Ramos (cell line): Measurements from ENCODE around the gene AOC2.

Experiments
- in situ Hi-C: fragments of 300-500 bp; cut with MboI; formaldehyde crosslinking; loops from one replicate; pipeline ENCODE4 v1.14.3; 2022; ENCODE audit warnings: low sequenced_read_pairs; ENCODE audit not compliant: unreplicated experiment

Gene AOC2, protein sequence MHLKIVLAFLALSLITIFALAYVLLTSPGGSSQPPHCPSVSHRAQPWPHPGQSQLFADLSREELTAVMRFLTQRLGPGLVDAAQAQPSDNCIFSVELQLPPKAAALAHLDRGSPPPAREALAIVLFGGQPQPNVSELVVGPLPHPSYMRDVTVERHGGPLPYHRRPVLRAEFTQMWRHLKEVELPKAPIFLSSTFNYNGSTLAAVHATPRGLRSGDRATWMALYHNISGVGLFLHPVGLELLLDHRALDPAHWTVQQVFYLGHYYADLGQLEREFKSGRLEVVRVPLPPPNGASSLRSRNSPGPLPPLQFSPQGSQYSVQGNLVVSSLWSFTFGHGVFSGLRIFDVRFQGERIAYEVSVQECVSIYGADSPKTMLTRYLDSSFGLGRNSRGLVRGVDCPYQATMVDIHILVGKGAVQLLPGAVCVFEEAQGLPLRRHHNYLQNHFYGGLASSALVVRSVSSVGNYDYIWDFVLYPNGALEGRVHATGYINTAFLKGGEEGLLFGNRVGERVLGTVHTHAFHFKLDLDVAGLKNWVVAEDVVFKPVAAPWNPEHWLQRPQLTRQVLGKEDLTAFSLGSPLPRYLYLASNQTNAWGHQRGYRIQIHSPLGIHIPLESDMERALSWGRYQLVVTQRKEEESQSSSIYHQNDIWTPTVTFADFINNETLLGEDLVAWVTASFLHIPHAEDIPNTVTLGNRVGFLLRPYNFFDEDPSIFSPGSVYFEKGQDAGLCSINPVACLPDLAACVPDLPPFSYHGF

GRCh38 chr17:42844271-42844670 is at the start of gene AOC2:
Gene AOC2 (plus strand): TSS chr17:42844580. CDS start chr17:42844627, 47 bp downstream.
- in situ Hi-C loops = loop anchor here (25.0 kb wide), 1 partner anchor 518 kb away; no protein-coding TSS in a partner anchor

GRCh38 chr17:42795061-42795460 is 49.3 kb upstream of the AOC2 start:
- in situ Hi-C loops = no loop called here

DNA sequence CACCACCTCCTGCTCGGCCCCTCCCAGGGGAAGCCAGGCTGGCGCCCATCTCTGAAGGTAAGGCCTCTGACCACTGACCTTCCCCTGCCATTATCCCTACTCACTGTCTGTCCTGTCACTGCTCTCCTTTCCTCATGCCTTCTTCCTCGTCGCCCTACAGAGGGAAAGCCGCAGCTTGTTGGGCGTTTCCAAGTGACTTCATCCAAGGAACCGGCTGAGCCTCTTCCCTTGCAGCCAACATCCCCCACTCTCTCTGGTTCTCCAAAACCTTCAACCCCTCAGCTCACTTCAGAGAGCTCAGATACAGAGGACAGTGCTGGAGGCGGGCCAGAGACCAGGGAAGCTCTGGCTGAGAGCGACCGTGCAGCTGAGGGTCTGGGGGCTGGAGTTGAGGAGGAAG is 48.9 kb upstream of the AOC2 start:
- in situ Hi-C loops = no loop called here

GRCh38 chr17:42796066-42796758 is 48.2 kb upstream of the AOC2 start:
- in situ Hi-C loops = no loop called here

GRCh38 chr17:42797067-42798007 is 47.0 kb upstream of the AOC2 start:
- in situ Hi-C loops = no loop called here

DNA sequence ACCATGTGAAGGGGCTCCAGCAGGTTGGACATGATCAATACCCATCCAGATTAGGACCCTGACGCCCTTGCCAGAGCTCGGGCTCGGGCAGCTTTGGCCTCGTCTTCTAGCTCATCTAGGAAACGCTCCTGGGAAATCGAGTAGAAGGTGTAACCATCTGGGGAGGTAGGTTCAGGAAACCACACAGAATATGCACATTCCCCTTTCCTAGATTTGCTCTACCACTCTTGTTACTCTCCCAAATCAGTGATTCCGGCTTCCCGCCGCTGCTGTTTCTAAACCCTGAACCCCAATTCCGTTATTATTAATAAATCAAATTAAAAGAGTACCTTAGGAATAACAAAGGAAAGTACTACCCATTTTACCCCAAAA is 46.4 kb upstream of the AOC2 start:
- in situ Hi-C loops = no loop called here

- in situ Hi-C loops = no loop called here
Measured at GRCh38 chr17:42798383-42799380, 45.7 kb upstream of the AOC2 start, which contains the start of the genes CNTD1 and COA3. Gene CNTD1 (plus strand): TSS chr17:42798861. CDS start chr17:42799068, 207 bp downstream. Gene COA3 (minus strand): TSS chr17:42798704. CDS start chr17:42798681, 23 bp downstream.

GRCh38 chr17:42803074-42803883 is 41.1 kb upstream of the AOC2 start:
- in situ Hi-C loops = no loop called here

- in situ Hi-C loops = no loop called here
Measured at GRCh38 chr17:42804918-42805367, 39.4 kb upstream of the AOC2 start.

- in situ Hi-C loops = no loop called here
Measured at GRCh38 chr17:42806249-42806648, 38.1 kb upstream of the AOC2 start.

DNA sequence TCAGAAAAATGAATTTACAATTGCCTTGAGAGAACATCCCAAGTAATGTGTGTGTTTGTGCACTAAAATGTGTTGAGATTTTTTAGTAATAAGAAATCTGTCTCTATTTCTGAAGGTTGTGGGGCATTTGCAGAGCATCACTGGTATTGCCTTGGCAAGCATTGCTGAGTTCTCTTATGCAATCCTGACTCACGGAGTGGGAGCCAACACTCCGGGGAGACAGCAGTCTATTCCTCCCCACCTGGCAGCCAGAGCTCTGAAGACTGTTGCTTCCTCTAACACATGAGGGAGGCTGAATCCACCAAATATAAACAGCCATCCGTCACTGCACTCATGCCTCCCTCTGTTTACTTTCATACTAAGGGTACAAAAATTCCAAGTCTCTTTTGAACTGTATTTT is 35.1 kb upstream of the AOC2 start:
- in situ Hi-C loops = no loop called here

DNA sequence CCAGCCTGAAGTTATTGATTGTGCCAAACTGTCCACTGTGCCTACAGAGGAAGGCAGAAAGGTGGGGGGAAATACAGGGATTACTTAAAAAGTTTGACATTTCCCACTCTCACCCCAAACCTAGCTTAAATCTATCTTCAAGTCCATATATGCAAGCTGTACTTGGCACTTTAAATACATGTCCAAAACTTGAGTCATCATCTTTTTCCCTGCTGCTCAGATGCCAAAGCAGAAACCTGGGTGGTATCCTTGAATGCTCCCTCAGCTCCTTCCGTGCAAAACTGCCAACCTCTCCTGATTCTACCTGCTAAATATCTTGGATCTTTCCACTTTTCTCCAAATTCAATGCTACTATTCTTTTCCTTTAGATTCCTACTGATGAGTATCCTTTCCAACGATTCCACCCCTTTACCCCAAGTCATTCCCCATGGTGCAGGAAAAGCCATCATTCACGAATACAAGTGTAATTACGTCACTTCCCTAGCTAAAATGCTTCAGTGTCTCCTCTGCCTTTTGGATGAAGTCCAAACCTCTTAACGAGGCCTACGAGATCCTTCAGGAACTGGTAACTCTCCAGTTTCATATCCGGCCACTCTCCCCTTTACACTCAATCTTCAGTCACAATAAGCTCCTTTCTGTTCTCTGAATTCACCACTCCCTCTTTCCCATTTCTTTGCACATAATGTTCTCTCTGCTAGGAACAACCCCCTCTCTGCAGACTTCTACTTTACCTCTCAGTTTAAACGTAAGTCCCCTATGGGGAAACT is 29.6 kb upstream of the AOC2 start:
- in situ Hi-C loops = no loop called here

DNA sequence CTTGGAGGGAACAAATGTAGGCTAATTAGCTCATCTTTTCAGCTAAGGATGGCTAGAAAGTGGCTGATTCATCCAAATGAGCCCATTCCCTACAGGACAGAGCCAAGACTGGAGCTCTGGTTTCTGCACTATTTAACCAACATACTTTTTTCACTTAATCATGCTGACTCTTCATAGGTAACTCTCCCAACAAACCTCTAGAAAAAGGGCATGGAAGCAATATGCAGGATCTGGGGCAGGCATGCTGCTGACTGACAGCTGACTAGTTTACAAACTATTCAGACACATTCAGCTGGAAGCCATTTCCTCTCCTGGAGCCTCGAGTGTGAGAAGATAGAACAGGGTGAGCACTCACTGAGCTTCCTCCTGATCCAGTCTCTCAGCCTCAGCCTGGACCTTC is 26.5 kb upstream of the AOC2 start:
- in situ Hi-C loops = no loop called here

- in situ Hi-C loops = no loop called here
Measured at GRCh38 chr17:42818379-42818778, 26.0 kb upstream of the AOC2 start.

DNA sequence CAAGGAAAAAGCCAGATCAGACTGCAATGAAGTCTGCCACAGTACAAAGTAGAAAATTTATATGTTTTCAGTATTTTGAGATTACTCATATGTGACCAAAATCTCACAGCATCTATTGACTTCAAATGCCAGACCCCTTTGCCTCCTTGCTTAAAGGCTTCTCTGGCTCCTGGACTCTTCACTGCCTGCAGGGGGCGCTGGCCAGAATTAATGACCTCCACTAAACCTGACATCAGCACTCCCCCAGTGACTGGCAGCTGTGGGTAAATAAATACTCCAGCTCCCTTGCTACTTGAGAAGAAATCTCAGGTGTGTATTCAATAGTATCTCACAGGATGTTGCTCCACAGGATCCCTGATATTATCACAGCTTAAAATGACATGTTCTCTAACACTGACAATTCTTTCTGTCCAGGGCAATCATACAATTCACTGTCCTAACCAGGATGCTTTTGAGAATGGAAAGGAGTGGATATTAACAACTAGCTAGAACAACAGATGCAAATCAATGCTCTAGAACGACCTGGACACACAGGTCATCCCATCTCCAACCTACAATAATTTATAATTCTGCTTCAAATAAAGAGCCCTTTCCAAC is 24.3 kb upstream of the AOC2 start:
- in situ Hi-C loops = no loop called here

DNA sequence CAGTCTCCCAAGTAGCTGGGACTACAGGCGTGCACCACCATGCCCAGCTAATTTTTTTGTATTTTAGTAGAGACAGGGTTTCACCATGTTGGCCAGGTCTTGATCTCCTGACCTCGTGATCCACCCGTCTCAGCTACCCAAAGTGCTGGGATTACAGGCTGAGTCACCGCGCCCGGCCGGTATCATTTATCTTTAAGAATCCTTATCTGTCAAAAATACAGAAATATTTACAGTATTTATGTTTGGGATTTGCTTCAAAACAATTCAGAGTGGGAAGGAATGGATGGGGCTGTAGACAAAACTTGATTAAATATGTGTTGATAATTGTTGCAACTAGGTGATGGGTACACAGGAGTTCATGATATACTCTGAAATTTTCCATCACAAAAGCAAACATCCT is 23.2 kb upstream of the AOC2 start:
- in situ Hi-C loops = no loop called here
